ENCODE data around the gene MGLL.
"Not testable (repeated sequence)": the region's sequence is repeated elsewhere in the genome, so short reads cannot be mapped to it uniquely, and the experiment has no call there.

Gene MGLL

GRCh38 chr3:127711896-127712295 lies 110.4 kb downstream of the MGLL start:
- DNase-seq (ENCODE audit: low spot score) = no peak
- FAIRE-seq = no peak

GRCh38 chr3:127711021-127711695 lies 111.2 kb downstream of the MGLL start:
- no peak for DNase-seq (ENCODE audit: low spot score)
- no peak for FAIRE-seq

GRCh38 chr3:127710155-127710941 lies 112.0 kb downstream of the MGLL start:
- FAIRE-seq (peak; percentile 77), DNase-seq (ENCODE audit: low spot score) (peak; percentile 58)

GRCh38 chr3:127709320-127710060 lies 112.8 kb downstream of the MGLL start:
- FAIRE-seq = no peak

GRCh38 chr3:127708837-127709236 lies 113.5 kb downstream of the MGLL start:
- FAIRE-seq (no peak), DNase-seq (ENCODE audit: low spot score) (no peak)

More at GRCh38 chr3:127709320-127710060, 112.8 kb downstream of the MGLL start:
- no peak for DNase-seq (ENCODE audit: low spot score)

- DNase-seq (ENCODE audit: low spot score) = no peak
- no peak for FAIRE-seq
These were observed 114.4 kb downstream of the MGLL start for GRCh38 chr3:127707851-127708411.

GRCh38 chr3:127706785-127707351 lies 115.4 kb downstream of the MGLL start:
- DNase-seq (ENCODE audit: low spot score) (no peak), FAIRE-seq (no peak)

- DNase-seq (ENCODE audit: low spot score) (no peak), FAIRE-seq (no peak)
These were observed 116.0 kb downstream of the MGLL start for GRCh38 chr3:127706312-127706711.

- not testable (repeated sequence) for DNase-seq (ENCODE audit: low spot score); FAIRE-seq
These were observed 117.5 kb downstream of the MGLL start for GRCh38 chr3:127704840-127705239.

GRCh38 chr3:127702151-127702578 lies 120.2 kb downstream of the MGLL start:
- FAIRE-seq (no peak), DNase-seq (ENCODE audit: low spot score) (no peak)

- no peak for FAIRE-seq
- no peak for DNase-seq (ENCODE audit: low spot score)
These were observed 120.9 kb downstream of the MGLL start for GRCh38 chr3:127701280-127701911.

GRCh38 chr3:127700406-127700805 lies 121.9 kb downstream of the MGLL start:
- DNase-seq (ENCODE audit: low spot score) (no peak), FAIRE-seq (no peak)

GRCh38 chr3:127699416-127700300 lies 122.7 kb downstream of the MGLL start:
- FAIRE-seq = no peak

GRCh38 chr3:127698691-127699415 lies 123.5 kb downstream of the MGLL start:
- no peak for DNase-seq (ENCODE audit: low spot score)
- FAIRE-seq = no peak

More at GRCh38 chr3:127699416-127700300, 122.7 kb downstream of the MGLL start:
- DNase-seq (ENCODE audit: low spot score) = no peak

- DNase-seq (ENCODE audit: low spot score) (no peak), FAIRE-seq (no peak)
These were observed 124.0 kb downstream of the MGLL start for GRCh38 chr3:127698286-127698685.

- FAIRE-seq = peak; percentile 48
- peak; percentile 74 for DNase-seq (ENCODE audit: low spot score)
These were observed 124.6 kb downstream of the MGLL start for GRCh38 chr3:127697551-127698240.

- DNase-seq (ENCODE audit: low spot score) (peak; percentile 44), FAIRE-seq (no peak)
These were observed 127.7 kb downstream of the MGLL start for GRCh38 chr3:127694467-127695215.

All from urothelium cell line (cell line).